Mesenteric fat pad (tissue), 1 donor: ENCODE data around the gene POMGNT1. TPM values are rescaled to one million over a fixed set of nuclear protein-coding genes. Genes with fewer than 3 reads are reported as not detected.
"Not testable (repeated sequence)": the region's sequence is repeated elsewhere in the genome, so short reads cannot be mapped to it uniquely, and the experiment has no call there.

Source experiments
- DNase-seq: peaks from one replicate; pipeline ENCODE4 v3.0.0-alpha.2; 2020; ENCODE audit warnings: low spot score
- long read RNA-seq: library from polyadenylated mRNA; unstranded; transcript quantifications from one replicate; pipeline ENCODE4 v2.0.0, GENCODE V29; 2020
- total RNA-seq: library from RNA; stranded (reverse); fragmentation: NEBNext Ultra II Directional; extraction: Animal tissue kit (Norgen Biotek cat#: 25700); gene quantifications from one replicate; pipeline ENCODE4 v1.2.1, GENCODE V29; 2021
- donor health status: DM: yes; HTN: yes; CAD: no.

The POMGNT1 gene
- total RNA-seq: 53.1 TPM
- long read RNA-seq, transcript POMGNT1-201 (22 exons, 2,728 nt): major isoform, 7 of 24 reads
- long read RNA-seq, partial matches to known transcripts: 7 of 24 reads
- long read RNA-seq, other reads (novel, unspliced or antisense): 10 of 24 reads

GRCh38 chr1:46197964-46198811 is at the start of gene POMGNT1:
TSS of gene POMGNT1 (minus strand) at chr1:46198434. CDS start at chr1:46197821, 613 bp downstream.
- DNase-seq: no peak

GRCh38 chr1:46247436-46248121 is 49.3 kb upstream of the POMGNT1 start, which contains the start of gene RAD54L:
TSS of gene RAD54L (plus strand) at chr1:46247763. CDS start at chr1:46248406, 643 bp downstream.
- DNase-seq: peak; percentile 96

- DNase-seq: peak; percentile 94
Observed at GRCh38 chr1:46246548-46247435, 48.6 kb upstream of the POMGNT1 start.

- not testable (repeated sequence) for DNase-seq
Observed at GRCh38 chr1:46246136-46246535, 47.9 kb upstream of the POMGNT1 start.

GRCh38 chr1:46244656-46245371 is 46.6 kb upstream of the POMGNT1 start:
- no peak for DNase-seq

GRCh38 chr1:46243831-46244230 is 45.6 kb upstream of the POMGNT1 start:
- not testable (repeated sequence) for DNase-seq

- DNase-seq: no peak
Observed at GRCh38 chr1:46242918-46243317, 44.7 kb upstream of the POMGNT1 start.

GRCh38 chr1:46241733-46242132 is 43.5 kb upstream of the POMGNT1 start:
- DNase-seq: not testable (repeated sequence)

- DNase-seq: not testable (repeated sequence)
Observed at GRCh38 chr1:46238865-46239264, 40.6 kb upstream of the POMGNT1 start.

- no peak for DNase-seq
Observed at GRCh38 chr1:46236882-46237281, 38.6 kb upstream of the POMGNT1 start.

GRCh38 chr1:46231231-46231630 is 33.0 kb upstream of the POMGNT1 start:
- not testable (repeated sequence) for DNase-seq

GRCh38 chr1:46224966-46225365 is 26.7 kb upstream of the POMGNT1 start:
- no peak for DNase-seq

- DNase-seq: no peak
Observed at GRCh38 chr1:46223472-46223943, 25.3 kb upstream of the POMGNT1 start.

GRCh38 chr1:46223055-46223454 is 24.8 kb upstream of the POMGNT1 start:
- not testable (repeated sequence) for DNase-seq

GRCh38 chr1:46221749-46222148 is 23.5 kb upstream of the POMGNT1 start:
- no peak for DNase-seq

- DNase-seq: no peak
Observed at GRCh38 chr1:46220808-46221207, 22.6 kb upstream of the POMGNT1 start.

- no peak for DNase-seq
Observed at GRCh38 chr1:46219551-46220520, 21.6 kb upstream of the POMGNT1 start.

- no peak for DNase-seq
Observed at GRCh38 chr1:46218443-46218842, 20.2 kb upstream of the POMGNT1 start.

- no peak for DNase-seq
Observed at GRCh38 chr1:46215504-46215903, 17.3 kb upstream of the POMGNT1 start.
